HUES6 (cell line): Measurements from ENCODE around the gene RPL36AL.

Experiments
- H3K27ac ChIP-seq: 2 replicates; pipeline ENCODE4 v1.7.0; 2013; ENCODE audit warnings: low read depth, mild to moderate bottlenecking, low read length, inconsistent platforms
- H3K27me3 ChIP-seq: 2 replicates; pipeline ENCODE4 v1.6.1; 2013; ENCODE audit warnings: low read length; ENCODE audit not compliant: control insufficient read depth, insufficient read depth
- H3K36me3 ChIP-seq: 2 replicates; pipeline ENCODE4 v1.6.1; 2013; ENCODE audit warnings: low read length; ENCODE audit not compliant: control insufficient read depth, insufficient read depth
- H3K4me1 ChIP-seq: 2 replicates; pipeline ENCODE4 v1.6.1; 2013; ENCODE audit warnings: low read length; ENCODE audit not compliant: control insufficient read depth, insufficient read depth
- H3K4me3 ChIP-seq: 2 replicates; pipeline ENCODE4 v1.5.1; 2013; ENCODE audit warnings: low read depth, low read length
- H3K9ac ChIP-seq: one replicate; pipeline ENCODE4 v1.6.1; 2013; ENCODE audit warnings: mild to moderate bottlenecking, low read length
- H3K9me3 ChIP-seq: 2 replicates; pipeline ENCODE4 v1.6.1; 2013; ENCODE audit warnings: low read depth, low read length; ENCODE audit not compliant: control insufficient read depth, insufficient read depth

Gene RPL36AL

DNA sequence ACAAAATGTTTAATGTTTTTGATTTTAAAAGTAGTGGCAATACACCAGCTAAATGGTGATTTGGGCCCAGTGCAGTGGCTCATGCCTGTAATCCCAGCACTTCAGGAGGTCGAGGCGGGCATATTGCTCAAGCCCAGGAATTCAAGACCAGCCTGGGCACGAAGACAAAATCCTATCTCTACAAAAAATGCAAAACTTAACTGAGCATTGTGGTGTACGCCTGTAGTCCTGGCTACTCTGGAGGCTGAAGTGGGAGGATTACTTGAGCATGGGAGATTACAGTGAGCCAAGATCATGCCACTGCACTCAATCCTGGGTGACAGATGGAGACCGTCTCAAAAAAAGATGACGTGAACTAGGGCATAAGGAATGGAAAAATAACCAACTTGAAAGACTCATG, 4.7 kb downstream of the RPL36AL start:
- Histone ChIP-seq H3K4me1 (no peaks in the 10 kb centered on the region), H3K27me3 (no peaks in the 10 kb centered on the region), H3K4me3 (no peak overlapping the region), H3K9ac (no peak overlapping the region), H3K36me3 (peaks cover 33% of the 10 kb centered on the region), H3K27ac (no peak overlapping the region), H3K9me3 (no peaks in the 10 kb centered on the region)

DNA sequence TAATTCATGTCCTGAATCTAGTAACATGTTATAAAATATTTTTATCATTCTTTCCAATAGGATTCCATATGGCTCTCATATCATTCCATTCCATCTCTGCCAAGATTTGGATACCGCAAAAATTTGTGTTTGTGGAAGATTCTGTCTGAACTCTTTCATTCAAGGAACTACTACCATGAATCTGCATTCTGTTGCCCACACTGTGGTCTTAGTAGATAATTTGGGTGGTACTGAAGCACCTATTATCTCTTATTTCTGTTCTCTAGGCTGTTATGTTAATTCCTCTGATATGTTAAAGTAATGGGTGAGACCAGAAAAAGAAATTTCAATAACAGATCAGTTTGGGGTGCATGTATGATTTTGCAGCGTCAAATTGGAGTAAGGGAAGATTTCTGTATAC, 6.2 kb downstream of the RPL36AL start:
- H3K27me3 ChIP-seq, result no peaks in the 10 kb centered on the region
- H3K36me3 ChIP-seq, result peaks cover 31% of the 10 kb centered on the region
- no peaks in the 10 kb centered on the region for H3K4me1 ChIP-seq
- no peak overlapping the region for H3K9ac ChIP-seq
- no peak overlapping the region for H3K4me3 ChIP-seq
- no peak overlapping the region for H3K27ac ChIP-seq
- H3K9me3 ChIP-seq, result no peaks in the 10 kb centered on the region

DNA sequence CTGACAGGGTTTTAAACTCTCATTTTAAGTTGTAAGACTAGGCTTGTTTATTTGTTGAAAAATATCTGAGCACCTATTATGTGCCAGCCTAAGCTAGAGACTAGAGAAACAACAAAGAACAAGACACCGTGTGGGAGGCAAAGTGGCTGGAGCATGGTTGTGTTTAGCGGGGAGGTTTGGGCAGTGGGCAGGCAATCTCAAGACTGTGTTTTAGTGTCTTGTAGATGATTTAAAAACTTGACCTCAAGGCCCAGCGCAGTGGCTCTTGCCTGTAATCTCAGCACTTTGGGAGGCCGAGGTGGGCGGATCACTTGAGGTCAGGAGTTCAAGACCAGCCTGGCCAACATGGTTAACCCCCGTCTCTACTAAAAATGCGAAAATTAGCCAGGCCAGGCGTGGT, 7.8 kb downstream of the RPL36AL start:
- H3K27me3 ChIP-seq, result no peaks in the 10 kb centered on the region

DNA sequence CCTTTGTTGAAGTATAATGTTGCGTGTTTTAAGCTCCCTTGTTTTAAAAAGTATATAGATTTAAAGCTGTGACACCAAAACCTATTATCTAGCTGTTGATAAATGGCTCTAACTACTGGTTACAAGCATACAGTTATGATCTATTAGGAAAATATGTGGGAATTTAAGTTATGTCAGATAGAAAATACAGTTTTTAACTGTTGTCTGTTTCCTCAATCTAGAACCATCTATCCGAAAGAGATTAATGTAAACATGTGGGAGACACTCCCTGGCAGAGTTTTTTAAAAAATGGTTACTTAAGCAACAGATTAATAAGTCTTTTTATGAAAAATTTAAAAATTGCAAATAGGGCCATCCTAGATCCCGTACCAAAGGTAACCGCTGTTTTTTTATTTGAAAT, 8.2 kb downstream of the RPL36AL start:
- no peaks in the 10 kb centered on the region for H3K9me3 ChIP-seq
- no peak overlapping the region for H3K9ac ChIP-seq
- H3K27me3 ChIP-seq, result no peaks in the 10 kb centered on the region
- H3K4me1 ChIP-seq, result no peaks in the 10 kb centered on the region
- H3K4me3 ChIP-seq, result no peak overlapping the region
- peaks cover 23% of the 10 kb centered on the region for H3K36me3 ChIP-seq
- no peak overlapping the region for H3K27ac ChIP-seq

More for the DNA sequence above, 7.8 kb downstream of the RPL36AL start:
- Histone ChIP-seq H3K27ac (no peak overlapping the region), H3K9ac (no peak overlapping the region), H3K9me3 (no peaks in the 10 kb centered on the region), H3K4me3 (no peak overlapping the region), H3K4me1 (no peaks in the 10 kb centered on the region), H3K36me3 (peaks cover 23% of the 10 kb centered on the region)

DNA sequence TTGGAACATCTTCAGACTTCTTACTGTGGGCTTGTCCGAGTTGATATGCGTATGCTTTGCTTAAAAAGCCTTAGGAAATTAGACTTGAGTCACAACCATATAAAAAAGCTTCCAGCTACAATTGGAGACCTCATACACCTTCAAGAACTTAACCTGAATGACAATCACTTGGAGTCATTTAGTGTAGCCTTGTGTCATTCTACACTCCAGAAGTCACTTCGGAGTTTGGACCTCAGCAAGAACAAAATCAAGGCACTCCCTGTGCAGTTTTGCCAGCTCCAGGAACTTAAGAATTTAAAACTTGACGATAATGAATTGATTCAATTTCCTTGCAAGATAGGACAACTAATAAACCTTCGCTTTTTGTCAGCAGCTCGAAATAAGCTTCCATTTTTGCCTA, 12.8 kb downstream of the RPL36AL start:
- Histone ChIP-seq H3K36me3 (peaks cover 34% of the 10 kb centered on the region), H3K4me3 (no peak overlapping the region), H3K4me1 (no peaks in the 10 kb centered on the region), H3K27ac (no peak overlapping the region), H3K9me3 (no peaks in the 10 kb centered on the region), H3K27me3 (no peaks in the 10 kb centered on the region), H3K9ac (no peak overlapping the region)

DNA sequence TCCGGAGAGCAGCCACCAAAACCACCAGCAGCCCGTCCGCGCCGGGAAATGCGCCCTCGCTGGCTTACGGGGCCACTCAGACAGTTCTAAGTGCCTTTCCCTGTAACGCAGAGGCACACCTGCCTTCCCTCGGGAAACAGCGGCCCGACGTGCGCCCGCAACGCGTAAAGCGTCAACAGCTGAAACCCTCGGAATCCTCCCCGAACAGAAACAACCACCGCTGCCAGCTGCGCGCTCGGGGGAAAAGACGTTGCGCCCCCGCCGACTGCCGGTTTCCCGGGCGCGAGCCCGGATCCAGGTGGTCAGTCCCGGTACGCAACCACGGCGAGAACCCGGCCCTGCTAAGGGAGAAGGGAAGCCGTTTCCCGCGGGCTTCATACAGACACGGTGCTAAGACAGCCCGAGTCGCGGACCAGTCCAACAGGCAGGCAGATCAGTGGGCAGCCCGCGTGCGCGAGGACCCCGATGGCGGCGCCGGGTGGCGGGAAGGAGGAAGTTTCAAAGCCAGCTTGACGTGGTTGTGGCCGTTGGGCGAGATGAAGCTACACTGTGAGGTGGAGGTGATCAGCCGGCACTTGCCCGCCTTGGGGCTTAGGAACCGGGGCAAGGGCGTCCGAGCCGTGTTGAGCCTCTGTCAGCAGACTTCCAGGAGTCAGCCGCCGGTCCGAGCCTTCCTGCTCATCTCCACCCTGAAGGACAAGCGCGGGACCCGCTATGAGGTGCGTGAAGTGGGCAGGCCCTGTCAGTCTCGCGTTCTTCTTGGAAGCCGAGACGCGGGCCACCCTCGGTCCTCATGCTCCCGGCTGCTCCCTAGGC, 21.7 kb downstream of the RPL36AL start, which contains the start of gene LRR1:
Gene LRR1, plus strand, starts transcription at position 456 of the 816 bp plus-strand sequence. Its CDS starts 81 bp downstream, at position 537.
- H3K27me3 ChIP-seq, result no peaks in the 10 kb centered on the region
- peaks cover 18% of the 10 kb centered on the region for H3K36me3 ChIP-seq
- H3K4me3 ChIP-seq, result peak within 1 kb of the TSS; percentile 97
- no peaks in the 10 kb centered on the region for H3K9me3 ChIP-seq
- peak within 1 kb of the TSS; percentile 99 for H3K9ac ChIP-seq
- H3K27ac ChIP-seq, result peak within 1 kb of the TSS; percentile 94
- no peaks in the 10 kb centered on the region for H3K4me1 ChIP-seq

DNA sequence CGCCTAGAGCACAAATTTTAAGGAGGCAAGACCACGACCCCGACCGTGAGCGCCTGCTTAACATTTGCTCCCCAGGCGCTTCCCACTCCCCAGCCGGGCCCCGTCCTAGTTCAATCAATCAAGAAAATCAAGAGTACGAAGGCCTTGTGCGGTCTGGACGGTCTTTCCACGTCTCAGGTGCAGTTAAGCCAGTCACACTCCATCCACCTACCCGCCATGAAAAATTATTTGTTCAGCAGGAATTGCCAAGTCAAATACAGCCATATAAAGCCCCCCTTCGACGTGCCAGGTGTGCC, 22.3 kb downstream of the RPL36AL start:
- Histone ChIP-seq H3K27ac (peak overlapping the region; percentile 94), H3K9ac (peak overlapping the region; percentile 99), H3K4me3 (peak overlapping the region; percentile 90), H3K36me3 (peaks cover 16% of the 10 kb centered on the region), H3K27me3 (no peaks in the 10 kb centered on the region), H3K9me3 (no peaks in the 10 kb centered on the region), H3K4me1 (no peaks in the 10 kb centered on the region)

DNA sequence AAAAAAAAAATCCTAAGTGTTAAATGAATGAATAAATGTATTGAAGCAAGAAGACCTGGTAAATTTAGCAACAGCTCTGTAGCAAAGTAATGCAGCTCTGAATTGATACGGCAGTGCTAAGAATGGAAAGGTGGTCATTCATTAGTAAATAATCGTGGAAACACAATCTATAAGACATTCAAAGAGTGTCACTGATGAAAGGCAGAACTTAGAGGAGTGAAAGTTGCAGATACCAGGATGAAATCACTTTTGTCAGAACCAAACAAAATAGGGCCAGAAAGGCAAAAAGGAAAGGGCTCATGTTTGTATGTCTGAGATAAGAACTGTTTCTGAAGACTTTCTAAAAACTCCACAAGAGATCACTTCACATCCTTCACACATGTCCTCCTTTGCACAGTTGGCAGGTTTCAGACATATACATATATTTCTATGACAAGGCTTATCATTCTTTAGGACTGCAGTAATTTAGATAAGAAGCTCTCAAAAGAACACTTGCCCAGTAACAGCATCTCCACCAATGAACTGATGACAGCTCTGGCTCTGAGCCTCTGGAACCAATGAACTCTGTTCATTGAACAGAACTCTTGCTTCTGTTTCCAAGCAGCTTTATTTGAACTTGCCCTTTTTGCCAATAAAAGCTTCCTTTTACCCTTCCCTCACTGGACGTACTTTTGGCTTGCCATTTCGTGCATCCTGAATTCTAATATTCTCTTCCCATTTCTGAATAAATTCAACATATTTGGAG, 25.9 kb downstream of the RPL36AL start:
- no peaks in the 10 kb centered on the region for H3K4me1 ChIP-seq
- H3K4me3 ChIP-seq, result no peak overlapping the region
- no peaks in the 10 kb centered on the region for H3K27me3 ChIP-seq
- H3K9ac ChIP-seq, result no peak overlapping the region
- no peak overlapping the region for H3K27ac ChIP-seq
- no peaks in the 10 kb centered on the region for H3K9me3 ChIP-seq
- no peaks in the 10 kb centered on the region for H3K36me3 ChIP-seq

DNA sequence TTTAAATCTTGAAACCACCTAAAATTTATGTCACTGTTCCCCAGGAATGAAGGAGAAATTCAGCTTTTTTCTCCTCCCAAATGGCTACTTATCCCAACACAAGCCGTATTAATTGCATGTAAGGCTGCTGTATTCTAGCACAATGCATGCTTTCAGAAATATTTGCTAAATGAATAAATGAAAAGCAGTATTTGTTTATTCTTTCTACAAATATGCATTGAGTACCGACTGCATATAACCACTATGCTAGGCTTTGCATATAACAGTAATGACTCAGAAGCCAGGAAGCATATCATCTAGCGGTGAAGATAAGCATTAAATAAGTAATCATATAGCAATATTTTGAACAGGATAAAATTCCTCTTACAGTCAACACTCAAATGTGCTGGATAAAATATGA, 27.4 kb downstream of the RPL36AL start:
- no peaks in the 10 kb centered on the region for H3K9me3 ChIP-seq
- H3K27me3 ChIP-seq, result no peaks in the 10 kb centered on the region
- no peaks in the 10 kb centered on the region for H3K4me1 ChIP-seq
- H3K9ac ChIP-seq, result no peak overlapping the region
- H3K36me3 ChIP-seq, result no peaks in the 10 kb centered on the region
- no peak overlapping the region for H3K27ac ChIP-seq
- no peak overlapping the region for H3K4me3 ChIP-seq

DNA sequence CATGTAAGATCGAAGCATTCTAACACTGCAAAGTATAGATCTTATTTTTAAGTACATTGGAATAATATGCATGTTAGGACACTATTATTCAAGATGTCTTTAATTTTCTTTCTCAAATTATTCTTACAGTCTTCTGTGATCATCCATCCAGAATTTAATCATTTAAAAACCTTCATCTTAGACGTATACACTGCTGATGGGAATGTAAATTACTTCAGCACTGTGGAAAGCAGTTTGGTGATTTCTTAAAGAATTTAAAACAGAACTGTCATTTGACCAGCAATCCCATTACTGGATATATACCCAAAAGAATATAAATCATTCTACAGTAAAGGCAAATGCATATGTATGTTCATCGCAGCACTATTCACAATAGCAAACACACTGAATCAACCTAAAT, 31.0 kb downstream of the RPL36AL start:
- H3K4me3 ChIP-seq, result no peak overlapping the region
- H3K27me3 ChIP-seq, result no peaks in the 10 kb centered on the region
- H3K4me1 ChIP-seq, result 0 out of 2 replicates have a peak, but pooled peaks cover under 1% of the 10 kb centered on the region
- H3K36me3 ChIP-seq, result peaks cover 16% of the 10 kb centered on the region
- no peak overlapping the region for H3K27ac ChIP-seq
- no peak overlapping the region for H3K9ac ChIP-seq
- H3K9me3 ChIP-seq, result no peaks in the 10 kb centered on the region
